Stomach (tissue), 4 donors: ENCODE results near the gene OR52H1.

Experiments
- CTCF ChIP-seq, 7 experiments: fragments of 450-650 bp in 4 of 7; fragments of 200-600 bp in 3 of 7; sonication (generic) in 3 of 7; IDR thresholded peaks; one replicate each; pipeline ENCODE4 v1.5.1; 2016 to 2019; ENCODE audit warnings: antibody characterized with exemption in 7 of 7, control low read depth in 2 of 7, mild to moderate bottlenecking in 1 of 7
- EP300 ChIP-seq: sonication (generic); formaldehyde crosslinking; IDR thresholded peaks from one replicate; pipeline ENCODE4 v1.6.1; 2017; ENCODE audit warnings: antibody characterized with exemption
- POLR2A ChIP-seq, 4 donors: fragments of 450-650 bp; IDR thresholded peaks; one replicate each; pipeline ENCODE4 v1.6.1; 2016; ENCODE audit warnings: antibody characterized with exemption in 4 of 4, control low read depth in 2 of 4, mild to moderate bottlenecking in 1 of 4, moderate library complexity in 1 of 4
- POLR2AphosphoS5 ChIP-seq, 3 donors: sonication (generic); formaldehyde crosslinking; IDR thresholded peaks; one replicate each; pipeline ENCODE4 v1.6.1; 2016; ENCODE audit warnings: antibody characterized with exemption in 3 of 3

GRCh38 chr11:5507933-5508305 is 40.4 kb downstream of the OR52H1 start:
- TF ChIP-seq CTCF (IDR thresholded peaks at IDR 0.05) = no peak
- no peak for TF ChIP-seq POLR2A (IDR thresholded peaks at IDR 0.05)
- no peak for TF ChIP-seq POLR2AphosphoS5 (IDR thresholded peaks at IDR 0.05)
- TF ChIP-seq EP300 = no peak
